CD8-positive, alpha-beta memory T cell (primary cell): ENCODE data around the gene ANKRD13D. TPM values are rescaled to one million over a fixed set of nuclear protein-coding genes. Genes with fewer than 3 reads are reported as not detected.

Experiments
- CTCF ChIA-PET: fragments of 350-600 bp; sonication (Branson Sonifier 250); formaldehyde crosslinking; loops from one replicate; lab custom pipeline; 2021; ENCODE audit warnings: antibody characterized with exemption; lab: Charles Lee
- POLR2A ChIA-PET: fragments of 350-600 bp; sonication (Branson Sonifier 250); formaldehyde crosslinking; loops from one replicate; lab custom pipeline; 2021; ENCODE audit warnings: antibody characterized with exemption; lab: Charles Lee
- DNase-seq, 5 donors: peaks; one replicate each; pipeline versions ENCODE4 v3.0.0 to v3.0.0-alpha.2; 2020 to 2022; ENCODE audit warnings: mixed read lengths in 1 of 5
- H3K27ac ChIP-seq: one replicate; pipeline ENCODE4 v1.7.0; 2013; ENCODE audit warnings: low read depth, mild to moderate bottlenecking, low read length, moderate library complexity
- H3K27me3 ChIP-seq: 2 replicates; pipeline ENCODE4 v1.7.0; 2013; ENCODE audit warnings: low read length, mild to moderate bottlenecking; ENCODE audit not compliant: insufficient read depth, poor library complexity, severe bottlenecking
- H3K36me3 ChIP-seq: 2 replicates; pipeline ENCODE4 v1.7.0; 2013; ENCODE audit warnings: mild to moderate bottlenecking, low read length, moderate library complexity; ENCODE audit not compliant: insufficient read depth
- H3K4me1 ChIP-seq: 2 replicates; pipeline ENCODE4 v1.7.0; 2013; ENCODE audit warnings: mild to moderate bottlenecking, low read length, moderate library complexity; ENCODE audit not compliant: insufficient read depth
- H3K4me3 ChIP-seq: 2 replicates; pipeline ENCODE4 v1.7.0; 2013; ENCODE audit warnings: mild to moderate bottlenecking, low read length
- H3K9me3 ChIP-seq: 2 replicates; pipeline ENCODE4 v1.7.0; 2013; ENCODE audit warnings: mild to moderate bottlenecking, low read length
- H3K27ac Mint-ChIP-seq, 8 donors: one replicate each; pipeline ENCODE4 v1.8.0; 2020 to 2021; ENCODE audit warnings: mixed read lengths in 8 of 8, mild to moderate bottlenecking in 6 of 8, inconsistent platforms in 3 of 8, moderate library complexity in 3 of 8
- H3K27me3 Mint-ChIP-seq, 2 donors: one replicate each; pipeline ENCODE4 v1.8.0; 2020 to 2021; ENCODE audit warnings: mixed read lengths in 2 of 2, mild to moderate bottlenecking in 1 of 2, moderate library complexity in 1 of 2
- H3K36me3 Mint-ChIP-seq, 3 donors: one replicate each; pipeline ENCODE4 v1.8.0; 2020 to 2021; ENCODE audit warnings: mixed read lengths in 3 of 3, inconsistent platforms in 1 of 3, mild to moderate bottlenecking in 1 of 3
- H3K4me1 Mint-ChIP-seq, 3 donors: one replicate each; pipeline ENCODE4 v1.8.0; 2020 to 2021; ENCODE audit warnings: mixed read lengths in 3 of 3, inconsistent platforms in 1 of 3, mild to moderate bottlenecking in 1 of 3
- H3K4me3 Mint-ChIP-seq, 7 donors: one replicate each; pipeline ENCODE4 v1.8.0; 2020 to 2021; ENCODE audit warnings: mixed read lengths in 7 of 7, mild to moderate bottlenecking in 6 of 7, moderate library complexity in 4 of 7, inconsistent platforms in 2 of 7
- H3K9me3 Mint-ChIP-seq, 5 donors: one replicate each; pipeline ENCODE4 v1.8.0; 2020 to 2022; ENCODE audit warnings: mixed read lengths in 5 of 5, mild to moderate bottlenecking in 3 of 5, moderate library complexity in 2 of 5, inconsistent platforms in 1 of 5
- polyA plus RNA-seq: library from polyadenylated mRNA; unstranded; fragments of 300-500 nt; fragmentation: Illumina TruSeq; gene quantifications from one replicate; pipeline ENCODE4 v1.2.3, GENCODE V29; 2021
- total RNA-seq, 2 experiments: library from RNA; stranded (reverse); gene quantifications; one replicate each; pipeline ENCODE4 v1.2.3, GENCODE V29; 2021

ANKRD13D gene
- total and polyA plus RNA-seq, 3 experiments from 2014 or later = 23.9 to 90.1 (median 84.9) TPM

DNA sequence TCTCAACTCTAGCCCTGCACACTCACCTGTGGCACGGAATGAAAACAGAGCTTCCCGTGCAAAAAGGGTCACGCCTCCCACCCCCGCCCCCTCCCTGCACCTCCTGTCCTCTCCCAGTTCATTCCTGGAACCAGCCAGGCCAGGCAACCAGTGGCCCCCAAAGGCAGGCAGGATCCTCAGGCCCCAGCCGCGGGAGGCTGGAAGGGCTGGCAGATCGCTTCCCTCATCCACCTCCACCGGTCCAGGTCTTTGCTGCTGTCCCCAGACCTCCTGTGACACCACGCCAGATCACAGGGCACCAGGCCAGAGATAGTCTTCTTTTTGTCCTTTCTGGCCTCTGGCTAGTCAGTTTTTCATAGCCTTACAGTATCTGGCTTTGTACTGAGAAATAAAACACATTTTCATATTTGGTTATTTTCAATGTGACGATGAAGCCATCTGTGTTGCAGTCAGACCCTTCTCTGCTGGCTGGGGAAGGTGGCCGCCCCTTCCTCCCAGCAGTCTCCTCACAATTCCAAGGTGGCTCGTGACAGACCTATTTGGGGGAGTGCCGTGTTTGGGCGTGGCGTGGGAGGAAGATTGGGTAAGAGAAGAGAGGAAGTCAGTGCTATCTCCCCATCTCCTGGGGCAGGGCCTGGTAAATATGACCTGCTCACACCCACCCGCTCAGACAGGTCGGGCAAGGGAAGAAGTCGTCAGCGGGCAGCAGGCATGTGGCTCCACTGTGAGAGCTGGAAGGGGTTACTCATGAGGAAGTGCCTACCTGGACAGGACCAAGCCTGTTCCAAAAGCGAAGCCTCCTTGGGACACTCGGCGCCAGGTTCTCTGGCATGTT lies 23.3 kb downstream of the ANKRD13D start:
- DNase-seq = peak in 3 of 5 donors; percentile 29 to 47 (median 37)
- Mint-ChIP-seq H3K27ac (peak overlapping the region; percentile 85 to 99 (median 94)), H3K36me3 (peaks cover 0 to 7% (median 0%) of the 10 kb centered on the region in 3 donors), H3K27me3 (peaks cover 0 to 2% of the 10 kb centered on the region in 2 donors), H3K9me3 (no peaks in the 10 kb centered on the region), H3K4me3 (peak overlapping the region; percentile 38 to 71 (median 57)), H3K4me1 (peaks cover 31 to 49% (median 44%) of the 10 kb centered on the region in 3 donors)
- peaks cover 28% of the 10 kb centered on the region for H3K4me1 ChIP-seq
- H3K27me3 ChIP-seq = no peaks in the 10 kb centered on the region
- no peaks in the 10 kb centered on the region for H3K36me3 ChIP-seq
- H3K9me3 ChIP-seq = no peaks in the 10 kb centered on the region
- H3K4me3 ChIP-seq = peak overlapping the region; percentile 25
- ChIA-PET CTCF (interaction anchor here (1.1 to 7.2 kb wide), 3 partner anchors 35 to 49 kb away, joined by 3 to 94 read pairs (median 5); no protein-coding TSS in a partner anchor), POLR2A (interaction anchor here (1.2 to 2.2 kb wide), 2 partner anchors 9 to 45 kb away, joined by 3 to 6 read pairs; partner anchors contain the start of gene SSH3)
- H3K27ac ChIP-seq = peak overlapping the region; percentile 53

GRCh38 chr11:67313125-67313890 lies 24.2 kb downstream of the ANKRD13D start:
- H3K4me3 ChIP-seq = peak overlapping the region; percentile 25
- no peaks in the 10 kb centered on the region for H3K9me3 Mint-ChIP-seq
- no peaks in the 10 kb centered on the region for H3K27me3 ChIP-seq
- H3K27ac ChIP-seq = peak overlapping the region; percentile 53
- H3K9me3 ChIP-seq = no peaks in the 10 kb centered on the region
- H3K36me3 ChIP-seq = no peaks in the 10 kb centered on the region
- H3K36me3 Mint-ChIP-seq = peaks cover 0 to 9% (median 0%) of the 10 kb centered on the region in 3 donors
- CTCF ChIA-PET = interaction anchor here (0.7 to 7.2 kb wide), 5 partner anchors 32 to 50 kb away, joined by 3 to 94 read pairs (median 4); no protein-coding TSS in a partner anchor
- peak overlapping the region; percentile 85 to 99 (median 94) for H3K27ac Mint-ChIP-seq
- DNase-seq = no peak
- H3K4me1 ChIP-seq = peaks cover 31% of the 10 kb centered on the region
- peaks cover 36 to 55% (median 49%) of the 10 kb centered on the region in 3 donors for H3K4me1 Mint-ChIP-seq
- peak overlapping the region; percentile 14 to 70 (median 48) for H3K4me3 Mint-ChIP-seq
- H3K27me3 Mint-ChIP-seq = peaks cover 0 to 6% of the 10 kb centered on the region in 2 donors
- POLR2A ChIA-PET = interaction anchor here (0.6 to 2.2 kb wide), 4 partner anchors 10 to 46 kb away, joined by 3 to 6 read pairs (median 4); partner anchors contain the start of gene SSH3

- H3K4me1 Mint-ChIP-seq = peaks cover 40 to 61% (median 54%) of the 10 kb centered on the region in 3 donors
- H3K36me3 Mint-ChIP-seq = peaks cover 0 to 9% (median 0%) of the 10 kb centered on the region in 3 donors
- peaks cover 0 to 6% of the 10 kb centered on the region in 2 donors for H3K27me3 Mint-ChIP-seq
- H3K36me3 ChIP-seq = no peaks in the 10 kb centered on the region
- CTCF ChIA-PET = interaction anchor here (1.3 to 7.2 kb wide), 5 partner anchors 11 to 51 kb away, joined by 3 to 94 read pairs (median 5); partner anchors contain the start of genes ANKRD13D, GRK2 and SSH3
- H3K9me3 Mint-ChIP-seq = no peaks in the 10 kb centered on the region
- peak overlapping the region in 6 of 8 donors; percentile 66 to 88 (median 85) for H3K27ac Mint-ChIP-seq
- DNase-seq = no peak
- peaks cover 34% of the 10 kb centered on the region for H3K4me1 ChIP-seq
- no peaks in the 10 kb centered on the region for H3K9me3 ChIP-seq
- POLR2A ChIA-PET = interaction anchor here (0.6 to 2.2 kb wide), 3 partner anchors 11 to 44 kb away, joined by 3 to 6 read pairs (median 6); partner anchors contain the start of gene SSH3
- no peak overlapping the region for H3K4me3 ChIP-seq
- no peaks in the 10 kb centered on the region for H3K27me3 ChIP-seq
- H3K27ac ChIP-seq = no peak overlapping the region
- H3K4me3 Mint-ChIP-seq = peak overlapping the region in 2 of 7 donors; percentile 11 to 35
Measured at GRCh38 chr11:67314218-67314617, 25.1 kb downstream of the ANKRD13D start.

DNA sequence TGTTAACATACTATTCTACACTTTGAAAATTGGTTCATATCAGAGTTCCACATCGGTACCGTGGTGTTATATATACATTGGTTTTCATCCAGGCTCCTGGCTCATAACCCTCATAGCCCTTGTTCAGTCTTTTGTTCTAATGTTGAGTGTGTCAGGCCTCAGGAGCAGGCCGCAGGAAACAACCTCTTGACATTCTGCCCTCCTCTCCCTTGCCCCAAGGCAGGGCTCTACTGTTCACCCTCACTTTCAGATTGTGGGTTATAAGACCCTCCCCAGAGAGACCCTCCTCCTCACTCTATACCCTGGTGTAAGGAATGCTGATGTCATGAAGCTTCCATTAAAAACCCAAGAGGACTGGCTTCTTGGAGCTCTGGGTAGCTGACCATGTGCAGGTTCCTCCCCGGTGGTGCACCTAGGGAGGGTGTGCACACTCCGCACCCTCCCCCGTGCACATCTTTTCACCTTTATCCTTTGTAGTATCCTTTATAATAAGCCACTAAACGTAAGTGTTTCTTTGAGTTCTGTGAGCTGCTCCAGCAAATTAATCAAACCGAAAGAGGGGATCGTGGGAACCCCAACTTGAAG lies 26.3 kb downstream of the ANKRD13D start:
- H3K4me1 Mint-ChIP-seq = peaks cover 40 to 64% (median 54%) of the 10 kb centered on the region in 3 donors
- H3K36me3 Mint-ChIP-seq = peaks cover 0 to 6% (median 0%) of the 10 kb centered on the region in 3 donors
- ChIA-PET CTCF (interaction anchor here (1.0 to 7.2 kb wide), 6 partner anchors 12 to 62 kb away, joined by 3 to 94 read pairs (median 4); partner anchors contain the start of genes ANKRD13D, GRK2 and SSH3), POLR2A (interaction anchor here (0.6 to 3.5 kb wide), 5 partner anchors 27 to 75 kb away, joined by 3 to 27 read pairs (median 3); partner anchors contain the start of gene ANKRD13D)
- no peaks in the 10 kb centered on the region for H3K9me3 Mint-ChIP-seq
- peak overlapping the region; percentile 44 to 86 (median 55) for H3K4me3 Mint-ChIP-seq
- DNase-seq = no peak
- peak overlapping the region in 6 of 8 donors; percentile 55 to 91 (median 74) for H3K27ac Mint-ChIP-seq
- Histone ChIP-seq H3K4me1 (peaks cover 34% of the 10 kb centered on the region), H3K36me3 (no peaks in the 10 kb centered on the region), H3K4me3 (no peak overlapping the region), H3K27me3 (no peaks in the 10 kb centered on the region), H3K27ac (no peak overlapping the region), H3K9me3 (no peaks in the 10 kb centered on the region)
- H3K27me3 Mint-ChIP-seq = peaks cover 0 to 4% of the 10 kb centered on the region in 2 donors

- POLR2A ChIA-PET = interaction anchor here (1.0 to 3.5 kb wide), 11 partner anchors 13 to 198 kb away, joined by 5 to 27 read pairs (median 10); partner anchors contain the start of genes ANKRD13D, GRK2, KDM2A and POLD4
- H3K4me3 Mint-ChIP-seq = peak overlapping the region; percentile 94 to 100 (median 96)
- CTCF ChIA-PET = interaction anchor here (0.6 to 7.2 kb wide), 26 partner anchors 9 to 167 kb away, joined by 3 to 94 read pairs (median 6); partner anchors contain the start of genes ANKRD13D, GRK2, POLD4 and SSH3
Measured at GRCh38 chr11:67316882-67317204, 27.7 kb downstream of the ANKRD13D start.

GRCh38 chr11:67317205-67317887 lies 28.2 kb downstream of the ANKRD13D start:
- CTCF ChIA-PET = interaction anchor here (0.6 to 7.2 kb wide), 34 partner anchors 9 to 167 kb away, joined by 3 to 94 read pairs (median 5); partner anchors contain the start of genes ANKRD13D, GRK2, POLD4 and SSH3

More at GRCh38 chr11:67316882-67317204, 27.7 kb downstream of the ANKRD13D start:
- Mint-ChIP-seq H3K9me3 (no peaks in the 10 kb centered on the region), H3K27me3 (peaks cover 0 to 6% of the 10 kb centered on the region in 2 donors), H3K4me1 (peaks cover 34 to 53% (median 47%) of the 10 kb centered on the region in 3 donors), H3K36me3 (peaks cover 0 to 4% (median 0%) of the 10 kb centered on the region in 3 donors), H3K27ac (peak overlapping the region in 7 of 8 donors; percentile 74 to 98 (median 94))
- no peaks in the 10 kb centered on the region for H3K27me3 ChIP-seq
- H3K36me3 ChIP-seq = no peaks in the 10 kb centered on the region
- no peak for DNase-seq
- peaks cover 25% of the 10 kb centered on the region for H3K4me1 ChIP-seq
- H3K27ac ChIP-seq = peak overlapping the region; percentile 82
- H3K9me3 ChIP-seq = no peaks in the 10 kb centered on the region
- peak overlapping the region; percentile 93 for H3K4me3 ChIP-seq

More at GRCh38 chr11:67317205-67317887, 28.2 kb downstream of the ANKRD13D start:
- Mint-ChIP-seq H3K36me3 (peaks cover 0 to 4% (median 0%) of the 10 kb centered on the region in 3 donors), H3K27ac (peak overlapping the region; percentile 84 to 98 (median 96)), H3K9me3 (no peaks in the 10 kb centered on the region), H3K4me1 (peaks cover 29 to 48% (median 42%) of the 10 kb centered on the region in 3 donors), H3K27me3 (peaks cover 0 to 6% of the 10 kb centered on the region in 2 donors), H3K4me3 (peak overlapping the region; percentile 94 to 100 (median 96))
- Histone ChIP-seq H3K36me3 (no peaks in the 10 kb centered on the region), H3K27ac (peak overlapping the region; percentile 82), H3K27me3 (no peaks in the 10 kb centered on the region), H3K9me3 (no peaks in the 10 kb centered on the region), H3K4me3 (peak overlapping the region; percentile 93), H3K4me1 (peaks cover 20% of the 10 kb centered on the region)
- DNase-seq = peak; percentile 95 to 99 (median 97)
- POLR2A ChIA-PET = interaction anchor here (0.6 to 3.5 kb wide), 12 partner anchors 13 to 198 kb away, joined by 4 to 27 read pairs (median 10); partner anchors contain the start of genes ANKRD13D, GRK2, KDM2A and POLD4
